Smooth muscle cell (in vitro differentiated cells): Measurements from ENCODE around the gene PITPNC1. TPM values are rescaled to one million over a fixed set of nuclear protein-coding genes. Genes with fewer than 3 reads are reported as not detected.

Experiments
- DNase-seq: peaks from one replicate; lab custom pipeline; 2025; ENCODE audit not compliant: unreplicated experiment; lab: John Stamatoyannopoulos, UW
- H2AFZ ChIP-seq: fragments of 200-600 bp; sonication (generic); 2 replicates; pipeline ENCODE4 v1.6.0; 2016; ENCODE audit warnings: antibody characterized with exemption, low read depth, mild to moderate bottlenecking
- H3F3A ChIP-seq: fragments of 200-600 bp; sonication (generic); 2 replicates; pipeline ENCODE4 v1.6.0; 2017; ENCODE audit warnings: antibody characterized with exemption, low read depth
- H3K27ac ChIP-seq: fragments of 200-600 bp; sonication (generic); 2 replicates; pipeline ENCODE4 v1.5.1; 2016; ENCODE audit warnings: low read depth, mild to moderate bottlenecking
- H3K27me3 ChIP-seq: fragments of 200-600 bp; sonication (generic); 2 replicates; pipeline ENCODE4 v1.6.1; 2016; ENCODE audit warnings: low read depth, mild to moderate bottlenecking
- H3K36me3 ChIP-seq: fragments of 200-600 bp; sonication (generic); 2 replicates; pipeline ENCODE4 v1.5.1; 2016; ENCODE audit warnings: low read depth
- H3K4me1 ChIP-seq: fragments of 200-600 bp; sonication (generic); 2 replicates; pipeline ENCODE4 v1.5.1; 2016; ENCODE audit warnings: low read depth
- H3K4me2 ChIP-seq: fragments of 200-600 bp; sonication (generic); 2 replicates; pipeline ENCODE4 v1.6.0; 2016; ENCODE audit warnings: mild to moderate bottlenecking
- H3K4me3 ChIP-seq: fragments of 200-600 bp; sonication (generic); 2 replicates; pipeline ENCODE4 v1.5.1; 2016; ENCODE audit warnings: mild to moderate bottlenecking
- H3K79me2 ChIP-seq: fragments of 200-600 bp; sonication (generic); 2 replicates; pipeline ENCODE4 v1.6.0; 2016; ENCODE audit warnings: low read depth, mild to moderate bottlenecking
- H3K9ac ChIP-seq: fragments of 200-600 bp; sonication (generic); 2 replicates; pipeline ENCODE4 v1.6.0; 2016; ENCODE audit warnings: low read depth
- H3K9me3 ChIP-seq: fragments of 200-600 bp; sonication (generic); replicated peaks from 2 replicates; pipeline ENCODE4 v1.5.1; 2016; ENCODE audit warnings: low read depth
- H4K20me1 ChIP-seq: fragments of 200-600 bp; sonication (generic); 2 replicates; pipeline ENCODE4 v1.6.0; 2016; ENCODE audit warnings: low read depth
- CTCF ChIP-seq: fragments of 200-600 bp; sonication (generic); IDR thresholded peaks from 2 replicates; pipeline ENCODE4 v1.5.1; 2017; ENCODE audit warnings: borderline replicate concordance, mild to moderate bottlenecking, antibody characterized with exemption; ENCODE audit not compliant: insufficient read depth, poor library complexity, severe bottlenecking
- WGBS: methylation state at CpG from one replicate; pipeline ENCODE4 v1.1.7; 2016; ENCODE audit warnings: low lambda C conversion rate; 5-methylcytosine and 5-hydroxymethylcytosine counted together
- polyA plus RNA-seq: library from polyadenylated mRNA; unstranded; fragments of >200 nt; fragmentation: Nextera tagmentation; extraction: Ambion mirVana; gene quantifications from 2 replicates; pipeline ENCODE4 v1.2.1, GENCODE V29; 2016
- total RNA-seq: library from RNA; depleted of rRNA; stranded (reverse); fragments of >200 nt; gene quantifications from 2 replicates; pipeline ENCODE4 v1.2.3, GENCODE V29; 2014

Gene PITPNC1
- total and polyA plus RNA-seq, 2 experiments from 2014 or later, result 9.6 to 12.5 TPM

DNA sequence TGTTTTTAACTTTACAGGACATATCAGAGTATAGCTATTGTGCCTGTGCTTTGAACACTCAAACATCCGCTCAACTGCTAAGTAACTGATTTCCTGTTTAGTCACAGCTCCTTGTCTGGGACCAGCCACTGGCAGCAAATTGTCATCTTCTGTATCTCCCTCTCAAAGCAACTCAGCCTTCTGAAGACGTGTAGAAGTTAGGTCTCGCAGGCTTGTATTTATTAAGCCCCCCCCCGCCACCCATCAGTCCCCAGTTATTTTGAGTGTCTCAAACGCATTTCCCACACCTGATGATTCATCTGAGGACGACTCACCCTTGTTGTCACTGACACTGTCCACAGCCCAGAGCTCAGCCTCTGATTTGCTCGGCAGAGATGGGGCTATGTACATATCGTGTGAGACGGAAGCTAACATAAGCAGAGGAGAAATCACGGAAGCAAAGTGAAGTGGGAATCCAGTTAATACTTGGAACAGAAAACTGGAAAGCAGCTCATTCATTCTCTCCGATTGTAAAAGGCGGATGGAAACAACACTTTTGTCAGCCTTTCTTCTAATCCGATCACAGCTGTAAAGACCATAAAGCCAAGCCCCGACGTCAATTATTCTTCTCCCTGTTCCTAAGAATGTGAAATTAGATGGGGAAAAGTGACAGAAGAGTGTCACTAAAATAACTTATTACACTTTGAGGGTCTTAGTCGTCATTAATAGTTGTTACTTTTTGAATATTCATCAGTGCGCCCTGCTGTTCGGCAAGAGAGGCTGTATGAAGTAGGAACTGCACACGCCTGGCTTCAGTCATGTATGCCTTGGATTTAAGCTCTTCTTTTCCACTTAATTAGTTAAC is 64.2 kb downstream of the PITPNC1 start:
- peaks cover 26% of the 10 kb centered on the region for H3K79me2 ChIP-seq
- no peaks in the 10 kb centered on the region for H3K36me3 ChIP-seq
- peaks cover 4% of the 10 kb centered on the region for H3F3A ChIP-seq
- no peaks in the 10 kb centered on the region for H3K27me3 ChIP-seq
- peak; percentile 17 for DNase-seq
- 23% methylated on average over 19 of the region's 19 CpGs for WGBS
- peak overlapping the region; percentile 80 for H2AFZ ChIP-seq
- no peaks in the 10 kb centered on the region for H3K9me3 ChIP-seq
- no peaks in the 10 kb centered on the region for H4K20me1 ChIP-seq
- H3K4me2 ChIP-seq, result peak overlapping the region; percentile 73
- peaks cover 51% of the 10 kb centered on the region for H3K4me1 ChIP-seq
- peak overlapping the region; percentile 93 for H3K27ac ChIP-seq
- peak overlapping the region; percentile 79 for H3K9ac ChIP-seq
- TF ChIP-seq CTCF, result no peak
- H3K4me3 ChIP-seq, result peak overlapping the region; percentile 33

- H3F3A ChIP-seq, result peaks cover 4% of the 10 kb centered on the region
- no peaks in the 10 kb centered on the region for H3K27me3 ChIP-seq
- H3K4me3 ChIP-seq, result no peak overlapping the region
- no peak overlapping the region for H2AFZ ChIP-seq
- DNase-seq, result no peak
- no peaks in the 10 kb centered on the region for H3K9me3 ChIP-seq
- H3K9ac ChIP-seq, result peak overlapping the region; percentile 79
- H3K27ac ChIP-seq, result peak overlapping the region; percentile 93
- TF ChIP-seq CTCF, result no peak
- H4K20me1 ChIP-seq, result no peaks in the 10 kb centered on the region
- peaks cover 26% of the 10 kb centered on the region for H3K79me2 ChIP-seq
- H3K4me1 ChIP-seq, result peaks cover 51% of the 10 kb centered on the region
- peak overlapping the region; percentile 73 for H3K4me2 ChIP-seq
- no peaks in the 10 kb centered on the region for H3K36me3 ChIP-seq
- 81% methylated on average over 1 of the region's 1 CpG for WGBS
Measured at GRCh38 chr17:67441896-67442219, 64.8 kb downstream of the PITPNC1 start.

DNA sequence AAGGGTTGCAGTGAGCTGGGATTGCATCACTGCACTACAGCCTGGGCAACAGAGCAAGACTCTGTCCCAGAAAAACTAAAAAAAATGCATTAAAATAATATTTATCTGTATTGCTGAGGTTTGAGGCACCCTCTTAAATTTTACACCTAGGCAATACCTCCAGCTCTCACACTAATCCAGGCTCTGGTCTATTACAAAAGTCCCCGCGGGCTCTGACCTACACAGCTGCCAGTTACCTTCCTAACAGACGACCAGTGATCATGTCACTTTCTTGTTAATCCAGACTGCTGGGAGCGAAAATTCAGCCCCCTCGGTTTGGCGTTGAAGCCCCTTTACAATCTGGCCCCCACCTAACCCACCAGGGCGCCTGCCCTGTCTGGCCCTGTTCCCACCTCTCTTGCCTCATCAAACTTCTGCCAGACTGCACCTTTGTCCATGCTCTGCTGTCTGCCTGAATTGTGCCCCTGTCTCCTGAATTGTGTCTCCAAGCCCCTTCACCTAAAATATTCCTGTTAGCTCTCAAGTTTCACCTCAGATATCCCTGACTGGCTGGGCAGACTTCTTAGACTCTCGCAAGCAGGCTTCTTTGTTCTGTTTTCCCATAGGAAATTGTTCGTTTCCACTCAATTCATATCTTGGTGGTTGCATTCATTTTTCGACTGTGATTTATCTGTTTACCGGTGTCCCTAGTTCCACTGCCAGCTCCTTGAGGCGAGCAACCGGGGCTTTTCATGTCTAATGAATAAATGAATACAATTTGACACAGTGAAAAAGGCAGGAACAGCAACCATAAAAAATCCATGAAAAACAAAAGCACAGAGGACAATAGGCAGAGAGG is 65.9 kb downstream of the PITPNC1 start:
- Histone ChIP-seq H3K4me3 (no peak overlapping the region), H2AFZ (no peak overlapping the region), H3K36me3 (no peaks in the 10 kb centered on the region), H3K27ac (no peak overlapping the region), H3F3A (peaks cover 4% of the 10 kb centered on the region), H3K4me2 (no peak overlapping the region), H3K27me3 (no peaks in the 10 kb centered on the region), H3K9me3 (no peaks in the 10 kb centered on the region), H3K9ac (peak overlapping the region; percentile 15), H3K4me1 (peaks cover 51% of the 10 kb centered on the region), H4K20me1 (no peaks in the 10 kb centered on the region), H3K79me2 (peaks cover 18% of the 10 kb centered on the region)
- no peak for DNase-seq
- WGBS, result 78% methylated on average over 13 of the region's 13 CpGs
- TF ChIP-seq CTCF, result no peak
